T-helper 1 cell (primary cell): ENCODE measurements around the gene ATP11A.

Source experiments
- DNase-seq, 5 donors: peaks; one replicate each; pipeline ENCODE4 v3.0.0-alpha.2; 2012 to 2020
- total RNA-seq, 4 donors: gene quantifications; one replicate each; lab custom pipeline; 2026; lab: John Stamatoyannopoulos, UW

The ATP11A gene
- 43.9 to 59.7 (median 53.6) reads per million in 4 donors for total RNA-seq

DNA sequence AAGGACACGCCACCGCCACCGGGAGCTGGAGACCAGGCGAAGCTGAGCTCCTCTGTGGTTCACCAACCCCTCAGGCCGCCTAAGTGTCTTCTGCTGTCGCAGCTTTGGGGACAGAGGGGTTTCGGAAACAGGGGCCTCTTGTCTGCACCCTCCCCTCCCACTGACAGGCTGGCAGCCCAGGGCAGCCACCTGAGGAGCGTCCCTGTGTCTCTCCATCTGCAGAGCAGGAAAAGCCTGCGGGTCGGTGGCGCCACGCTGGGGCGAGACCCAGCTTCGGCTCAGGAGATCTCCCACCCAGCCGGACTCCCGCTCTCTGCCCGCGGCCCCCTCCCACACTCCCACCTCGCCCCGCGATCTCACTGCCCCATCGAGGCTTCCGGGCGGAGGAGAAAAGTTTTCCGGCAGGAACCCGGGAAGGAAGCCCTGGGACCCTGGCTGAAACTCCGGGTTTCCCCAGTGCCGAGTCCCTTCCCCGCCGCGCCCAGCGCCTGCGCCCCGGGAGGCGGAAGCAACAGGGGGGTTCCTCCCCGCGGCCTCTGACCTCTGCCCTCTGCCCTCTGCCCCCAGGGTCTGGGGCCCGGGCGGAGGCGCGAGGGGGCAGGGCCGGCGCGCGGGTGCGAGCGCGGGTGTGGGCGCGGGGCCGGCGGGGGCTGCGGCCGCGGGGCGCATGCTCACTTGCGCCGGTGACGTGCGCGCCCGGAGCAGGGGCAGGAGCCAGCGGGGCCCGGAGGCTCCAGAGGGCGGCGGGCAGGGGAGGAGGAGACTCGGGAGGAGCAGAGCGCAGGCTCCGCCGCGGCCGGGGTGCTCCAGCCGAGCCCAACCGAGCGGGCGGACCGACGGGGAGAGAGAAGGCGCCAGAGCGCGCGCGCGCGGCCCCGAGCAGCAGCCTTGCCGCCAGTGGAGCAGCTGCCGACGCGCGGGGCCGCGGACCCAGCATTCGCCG lies at the start of gene ATP11A:
Gene ATP11A, plus strand, starts transcription at position 736 of the 943 bp plus-strand sequence. CDS start 379 bp downstream, outside the sequence.
- peak; percentile 64 to 85 (median 73) for DNase-seq

DNA sequence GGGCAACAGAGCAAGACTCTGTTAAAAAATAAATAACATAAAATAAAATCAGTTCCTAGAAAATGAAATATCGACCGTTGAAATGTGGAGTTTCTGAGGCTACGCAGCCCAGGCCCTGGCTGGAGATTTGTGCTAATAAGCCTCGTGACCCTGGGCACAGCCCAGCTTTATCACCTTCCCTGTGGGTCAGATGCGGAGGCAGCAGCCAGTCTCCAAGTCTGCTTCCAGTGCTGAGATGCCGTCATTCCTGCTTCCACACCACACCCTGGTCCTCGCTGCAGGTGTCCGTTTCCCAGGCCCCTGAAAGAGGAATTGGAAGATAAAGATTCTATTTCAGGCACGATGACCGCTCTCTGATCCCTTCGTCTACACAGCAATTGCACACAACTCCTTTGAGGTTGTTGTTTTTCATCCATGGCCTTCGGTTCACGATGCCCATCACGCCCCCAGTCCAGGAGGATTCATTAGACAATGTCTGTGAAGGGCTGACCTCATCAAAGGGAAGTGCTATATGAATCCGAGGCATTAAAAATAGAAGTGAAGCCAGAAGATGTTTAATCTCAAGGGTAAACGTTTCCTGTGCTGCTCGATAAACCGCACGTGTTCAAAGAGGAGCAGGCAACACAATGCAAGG lies 48.3 kb upstream of the ATP11A start:
- no peak for DNase-seq

GRCh38 chr13:112642090-112642460 lies 47.8 kb upstream of the ATP11A start:
- DNase-seq: no peak

DNA sequence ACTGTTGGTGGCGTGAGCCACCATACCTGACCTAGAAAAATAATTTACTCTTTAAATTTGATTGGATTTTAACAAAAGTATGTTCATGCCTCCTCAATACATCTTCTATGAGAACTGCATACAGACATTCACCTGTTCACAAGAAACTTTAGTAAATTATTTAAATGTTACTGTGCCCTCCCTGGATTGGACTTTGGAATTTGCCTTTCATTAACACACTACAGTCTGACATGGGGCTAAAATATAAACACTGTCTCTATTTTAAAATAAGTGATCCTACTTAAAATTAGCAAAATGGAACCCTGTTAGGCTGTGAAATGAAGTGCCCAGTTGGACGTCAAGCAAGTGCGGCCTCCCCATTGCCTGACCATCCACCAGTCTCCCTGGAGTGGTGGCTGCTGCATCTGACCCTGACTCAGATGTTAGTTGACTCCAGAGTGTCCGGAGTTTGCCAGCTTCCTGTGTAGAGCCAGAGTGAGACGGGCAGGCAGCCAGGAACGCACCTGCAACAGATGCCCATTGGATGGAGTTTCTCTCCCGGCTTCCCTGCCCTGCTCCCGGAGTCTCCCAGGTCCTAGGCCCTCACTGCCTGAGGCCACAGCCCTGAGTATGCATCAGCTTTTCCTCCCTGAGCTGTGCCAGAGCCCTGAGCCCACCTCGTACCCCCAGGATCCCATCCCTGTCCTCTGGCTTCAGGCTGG lies 45.9 kb upstream of the ATP11A start:
- DNase-seq: no peak

GRCh38 chr13:112645327-112645914 lies 44.4 kb upstream of the ATP11A start:
- no peak for DNase-seq

DNA sequence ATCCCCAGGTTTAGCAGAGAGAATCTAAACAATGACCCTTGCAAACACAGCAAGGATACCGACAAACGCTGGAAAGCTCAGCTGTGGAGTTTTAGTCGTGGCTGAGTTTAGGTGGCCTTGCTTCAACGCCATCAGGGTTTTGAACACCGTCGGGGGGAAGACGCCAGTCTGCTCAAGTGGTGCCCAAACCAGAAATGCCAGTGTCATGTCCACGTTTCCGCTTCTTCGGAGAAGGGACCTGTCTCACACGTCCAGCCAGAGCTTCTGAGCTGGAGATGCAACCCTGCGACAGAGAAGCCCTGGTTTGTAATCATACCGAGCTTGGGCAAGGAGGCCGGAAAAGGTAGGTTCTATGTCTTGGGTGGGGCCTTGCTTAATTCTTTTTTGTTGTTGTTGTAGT lies 42.6 kb upstream of the ATP11A start:
- no peak for DNase-seq

DNA sequence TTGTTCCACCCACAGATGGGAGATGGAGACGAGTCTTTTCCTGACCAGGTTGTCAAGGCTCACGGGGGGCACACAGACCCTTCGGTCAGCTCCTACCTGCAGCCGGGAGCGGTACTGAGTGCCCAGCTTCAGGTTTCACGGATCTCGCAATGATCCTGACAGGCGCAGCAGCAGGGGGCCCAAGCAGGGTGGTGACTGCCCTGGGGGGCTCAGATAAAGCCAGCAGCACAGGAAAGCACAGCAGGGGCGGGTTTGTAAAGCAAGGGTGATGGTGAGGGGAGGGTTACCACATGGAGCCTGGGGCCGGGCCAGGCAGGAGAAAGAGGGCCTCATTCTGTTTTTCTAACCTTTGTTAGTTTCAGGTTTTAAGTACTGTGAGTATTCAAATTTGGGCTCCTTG lies 41.7 kb upstream of the ATP11A start:
- no peak for DNase-seq

- DNase-seq: no peak
These were observed 40.7 kb upstream of the ATP11A start for GRCh38 chr13:112648966-112649690.

DNA sequence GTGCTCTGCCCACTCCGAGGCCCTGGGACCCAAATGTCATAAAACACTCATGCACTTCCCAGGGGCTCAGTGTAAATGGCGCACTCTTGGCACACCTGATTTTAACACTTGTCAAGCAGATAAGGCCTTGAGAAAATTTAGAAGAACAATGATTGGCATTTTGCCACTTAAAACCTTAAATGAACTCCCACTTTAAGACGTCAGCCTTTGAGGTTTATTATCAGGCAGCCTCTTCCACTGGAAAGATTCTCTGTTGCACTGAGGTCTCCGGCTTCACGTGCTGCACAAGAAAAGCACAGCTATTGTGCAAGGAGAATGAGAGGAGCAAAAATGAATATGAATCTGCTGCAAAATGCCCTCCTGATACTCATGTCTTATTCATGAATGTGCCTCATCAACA lies 38.5 kb upstream of the ATP11A start:
- DNase-seq: no peak

DNA sequence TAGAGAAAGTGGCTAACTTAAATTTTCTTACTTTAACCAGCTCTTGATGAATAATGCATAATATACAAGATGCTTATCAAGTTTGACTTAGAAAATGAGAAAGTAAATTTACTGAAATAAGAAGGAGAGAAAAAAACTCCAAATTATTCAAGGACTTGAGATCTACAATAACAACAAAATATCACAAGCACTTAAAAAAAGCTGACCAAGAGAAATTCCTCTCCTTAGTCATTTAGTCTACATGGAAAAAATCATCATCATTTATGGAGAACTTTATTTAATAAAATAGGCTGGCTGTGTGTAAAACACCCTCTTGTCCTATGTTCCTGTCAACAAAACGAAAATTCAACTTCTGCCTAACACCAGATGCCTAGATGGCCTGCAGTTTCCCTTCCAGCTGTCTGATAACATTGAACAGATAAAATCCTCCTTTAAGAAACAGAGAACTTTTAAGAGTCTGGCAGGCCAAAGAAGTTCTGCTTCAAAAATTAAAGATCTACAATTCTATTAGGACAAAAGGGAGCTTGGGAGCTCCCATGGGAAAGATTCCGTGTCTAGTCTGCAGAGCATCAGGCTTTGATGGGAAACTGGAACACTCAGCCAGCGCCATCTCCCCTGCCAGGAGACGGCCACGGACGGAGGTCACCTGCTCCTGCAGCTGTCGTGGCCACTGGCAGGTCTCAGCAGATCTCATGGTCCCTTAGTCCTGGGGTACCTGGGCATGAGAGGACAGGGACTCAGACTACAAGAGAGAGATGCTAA lies 37.9 kb upstream of the ATP11A start:
- DNase-seq: no peak

- no peak for DNase-seq
These were observed 37.2 kb upstream of the ATP11A start for GRCh38 chr13:112652512-112653070.

DNA sequence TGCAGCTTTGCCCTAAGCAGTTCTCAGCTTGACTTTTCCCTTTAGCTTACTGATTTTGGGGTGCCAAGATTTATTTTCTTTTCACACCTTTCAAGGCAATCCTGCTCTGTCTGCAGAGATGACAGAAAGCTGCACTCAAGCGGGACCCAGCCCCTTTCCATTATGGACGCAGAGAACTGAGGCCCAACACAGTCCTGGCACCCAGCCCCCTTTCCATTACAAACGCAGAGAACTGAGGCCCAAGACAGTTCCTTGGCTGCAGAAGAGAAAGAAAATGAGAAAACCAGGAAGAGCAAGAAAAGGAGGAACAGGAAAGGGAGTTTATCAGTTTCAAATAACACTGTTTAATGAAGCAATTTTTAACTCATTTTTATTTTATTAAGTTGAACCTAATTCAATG lies 36.8 kb upstream of the ATP11A start:
- no peak for DNase-seq

GRCh38 chr13:112655913-112656312 lies 33.9 kb upstream of the ATP11A start:
- DNase-seq: no peak

- no peak for DNase-seq
These were observed 31.9 kb upstream of the ATP11A start for GRCh38 chr13:112657850-112658445.

DNA sequence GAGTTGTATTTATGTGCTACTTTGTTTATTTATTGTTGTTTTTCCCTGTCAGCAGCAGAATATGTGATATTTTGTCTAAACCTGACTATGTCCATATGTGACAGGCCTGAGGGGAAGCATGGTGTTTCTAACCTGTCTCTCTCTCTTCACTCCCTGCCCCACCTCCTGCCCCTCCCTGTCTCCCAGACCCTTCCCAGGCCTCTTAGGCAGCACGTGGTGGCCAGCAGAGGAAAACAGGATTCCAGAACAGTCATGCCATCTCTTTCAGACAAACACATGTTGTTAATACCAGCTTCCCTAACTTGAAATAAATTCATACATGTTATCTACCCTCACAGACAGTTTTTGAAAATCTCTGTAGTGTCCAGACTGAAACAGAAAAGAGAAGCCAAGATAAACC lies 31.0 kb upstream of the ATP11A start:
- no peak for DNase-seq

DNA sequence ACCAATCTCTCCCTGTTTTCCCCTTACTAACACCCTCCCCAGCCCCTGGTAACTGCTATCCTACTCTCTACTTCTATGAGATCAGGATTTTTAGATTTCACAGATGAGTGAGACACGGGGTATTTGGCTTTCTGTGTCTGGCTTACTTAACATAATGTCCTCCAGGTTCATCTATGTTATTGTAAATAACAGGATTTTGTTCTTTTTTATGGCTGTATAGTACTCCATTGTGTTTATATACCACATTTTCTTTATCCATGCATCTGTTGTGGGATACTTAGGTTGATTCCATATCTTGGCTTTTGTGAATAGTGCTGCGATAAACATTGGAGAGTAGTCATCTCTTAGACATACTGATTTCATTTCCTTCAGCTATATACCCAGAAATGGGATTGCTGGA lies 28.5 kb upstream of the ATP11A start:
- no peak for DNase-seq

GRCh38 chr13:112664501-112665203 lies 25.2 kb upstream of the ATP11A start:
- DNase-seq: no peak

DNA sequence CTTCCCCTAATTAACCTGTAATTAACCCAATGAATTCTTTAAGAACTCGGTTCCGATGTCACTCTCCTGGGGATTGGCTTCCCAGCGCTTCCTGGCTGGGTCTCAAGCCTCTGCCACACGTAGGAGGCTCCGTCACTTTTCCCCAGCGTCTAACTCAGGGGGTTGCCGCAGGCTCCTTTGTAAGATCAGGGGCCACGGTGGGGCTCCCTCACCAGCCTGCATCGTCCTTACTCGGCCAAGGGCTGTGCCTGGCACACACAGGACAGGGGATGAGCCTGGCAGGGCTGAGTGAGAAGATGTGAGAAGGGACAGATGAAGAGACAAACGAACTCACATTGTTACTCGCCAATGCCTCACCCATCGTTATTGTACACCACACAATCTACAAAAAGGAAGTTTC lies 20.9 kb upstream of the ATP11A start:
- DNase-seq: no peak

DNA sequence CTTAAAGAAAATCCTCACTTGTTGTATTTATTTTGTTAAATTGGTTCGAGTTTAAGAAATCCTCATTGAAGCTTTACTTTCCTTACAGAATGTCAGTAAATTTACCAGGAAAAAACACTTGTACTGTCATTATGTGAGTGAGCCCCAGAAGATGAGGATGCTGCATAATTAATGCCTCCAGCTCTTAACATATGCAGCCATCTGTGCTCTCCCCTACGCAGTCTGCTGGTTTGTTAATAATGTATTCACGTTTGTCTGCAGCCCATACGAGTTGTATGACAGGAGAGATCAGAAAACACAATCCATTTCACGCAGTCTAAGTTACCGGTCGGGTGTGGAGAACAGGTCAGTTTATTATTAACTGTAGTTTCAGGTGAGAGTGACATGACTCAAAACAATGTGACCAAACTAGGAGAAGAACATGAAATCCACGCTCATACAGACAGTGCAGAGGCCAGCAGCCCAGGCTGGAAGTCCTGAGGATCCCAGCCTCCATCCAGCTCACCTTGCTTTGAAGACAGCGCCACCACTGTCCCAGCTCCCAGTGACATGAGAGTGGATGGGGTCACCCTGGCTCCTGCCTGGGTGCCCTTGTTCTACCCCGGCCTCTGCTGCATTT lies 19.8 kb upstream of the ATP11A start:
- DNase-seq: no peak

DNA sequence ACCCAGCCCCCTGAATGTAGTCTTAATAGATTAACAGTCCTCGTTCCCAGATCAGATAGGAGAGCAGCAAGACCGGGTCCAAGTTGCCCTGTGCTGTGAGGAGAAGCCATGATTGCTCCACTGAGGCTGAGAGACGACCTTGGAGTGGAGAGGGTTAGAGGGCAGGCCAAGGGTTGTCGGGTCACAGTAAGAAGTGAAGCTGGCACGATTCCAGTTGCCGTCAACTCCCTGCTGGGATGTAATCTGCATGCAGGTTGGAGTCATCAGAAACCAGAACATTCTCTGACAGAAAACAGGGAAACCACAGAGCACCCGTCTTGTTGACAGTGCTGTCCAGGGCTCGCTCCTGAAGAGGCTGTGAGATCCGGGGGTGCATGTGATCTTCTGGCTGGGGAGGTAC lies 19.0 kb upstream of the ATP11A start:
- DNase-seq: no peak
